ENCODE data around the gene ZSCAN12. TPM values are rescaled to one million over a fixed set of nuclear protein-coding genes. Genes with fewer than 3 reads are reported as not detected.
"Not testable (repeated sequence)": the region's sequence is repeated elsewhere in the genome, so short reads cannot be mapped to it uniquely, and the experiment has no call there.

ZSCAN12 gene
- total and polyA plus RNA-seq, 9 donors: 3.0 to 11.4 (median 7.1) TPM

DNA sequence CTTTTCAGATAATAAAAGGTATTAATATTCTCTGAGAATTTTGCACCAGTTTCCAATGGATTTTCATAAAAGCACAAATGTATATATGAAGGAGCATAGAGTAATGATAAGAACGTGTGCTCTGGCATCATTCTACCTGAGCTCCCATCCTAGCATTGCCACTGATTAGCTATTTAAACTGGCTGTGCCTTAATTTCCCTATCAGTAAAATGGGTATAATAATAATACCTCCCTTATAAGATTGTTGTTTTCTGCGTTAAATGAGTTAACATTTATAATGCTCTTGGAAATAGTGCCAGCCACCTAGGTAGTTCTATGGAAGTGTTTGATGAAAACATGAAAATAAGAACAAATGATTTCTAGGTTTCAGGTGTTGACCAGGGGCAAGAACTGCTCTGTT is 38.6 kb downstream of the ZSCAN12 start:
- no peak overlapping the region for H3K4me3 ChIP-seq
- H3K9me3 ChIP-seq: no peaks in the 10 kb centered on the region
- 89 to 92% (median 91%) methylated on average over 2 of the region's 2 CpGs for WGBS, 3 donors
- intact Hi-C loops (cut with DNase I): no loop called here
- no peak for TF ChIP-seq POLR2A (IDR thresholded peaks at IDR 0.05)
- TF ChIP-seq EP300 (IDR thresholded peaks at IDR 0.05): no peak
- no peak for TF ChIP-seq CTCF (IDR thresholded peaks at IDR 0.05)
- H3K4me1 ChIP-seq (ENCODE audit: insufficient read depth): no peaks in the 10 kb centered on the region
- H3K27ac ChIP-seq: no peak overlapping the region
- H3K36me3 ChIP-seq: no peaks in the 10 kb centered on the region
- no peak for DNase-seq
- H3K27me3 ChIP-seq: no peaks in the 10 kb centered on the region

DNA sequence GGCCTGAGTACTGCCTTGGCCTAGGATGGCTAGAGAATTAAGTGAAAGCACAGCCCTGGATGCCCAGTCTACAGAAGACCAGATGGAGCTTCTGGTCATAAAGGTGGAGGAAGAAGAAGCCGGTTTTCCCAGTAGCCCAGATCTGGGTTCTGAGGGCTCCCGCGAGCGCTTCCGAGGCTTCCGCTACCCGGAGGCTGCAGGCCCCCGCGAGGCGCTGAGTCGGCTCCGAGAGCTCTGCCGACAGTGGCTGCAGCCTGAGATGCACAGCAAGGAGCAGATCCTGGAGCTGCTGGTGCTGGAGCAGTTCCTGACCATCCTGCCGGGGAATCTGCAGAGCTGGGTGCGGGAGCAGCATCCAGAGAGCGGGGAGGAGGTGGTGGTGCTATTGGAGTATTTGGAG is 40.0 kb downstream of the ZSCAN12 start:
- H3K36me3 ChIP-seq; H3K4me1 ChIP-seq (ENCODE audit: insufficient read depth): not testable (repeated sequence)
- intact Hi-C loops (cut with DNase I): loop anchor here (5.0 to 10.0 kb wide), 5 partner anchors 95 to 465 kb away; partner anchors contain the start of genes NKAPL (in 2 of the 4), ZKSCAN4 (in 2 of the 4), ZSCAN26 (in 1 of the 4) and ZSCAN9 (in 1 of the 4)

GRCh38 chr6:28357036-28357435 is 42.5 kb downstream of the ZSCAN12 start:
- H3K36me3 ChIP-seq: no peaks in the 10 kb centered on the region
- H3K4me3 ChIP-seq: no peak overlapping the region
- WGBS, 3 donors: 82 to 88% (median 86%) methylated on average over 6 of the region's 6 CpGs
- H3K4me1 ChIP-seq (ENCODE audit: insufficient read depth): peaks cover 4% of the 10 kb centered on the region
- H3K27ac ChIP-seq: no peak overlapping the region
- intact Hi-C loops (cut with DNase I): loop anchor here (5.0 to 10.0 kb wide), 5 partner anchors 92 to 462 kb away; partner anchors contain the start of genes NKAPL (in 2 of the 4), ZKSCAN4 (in 2 of the 4), ZSCAN26 (in 1 of the 4) and ZSCAN9 (in 1 of the 4)
- no peaks in the 10 kb centered on the region for H3K9me3 ChIP-seq
- DNase-seq: no peak
- TF ChIP-seq EP300 (IDR thresholded peaks at IDR 0.05): no peak
- TF ChIP-seq POLR2A (IDR thresholded peaks at IDR 0.05): no peak
- TF ChIP-seq CTCF (IDR thresholded peaks at IDR 0.05): no peak
- H3K27me3 ChIP-seq: no peaks in the 10 kb centered on the region

More for the DNA sequence above, 40.0 kb downstream of the ZSCAN12 start:
- H3K27me3 ChIP-seq, H3K4me3 ChIP-seq, DNase-seq, H3K9me3 ChIP-seq, H3K27ac ChIP-seq: not testable (repeated sequence)
- WGBS, 3 donors: 94 to 96% (median 95%) methylated on average over 14 to 16 of the region's 16 CpGs

DNA sequence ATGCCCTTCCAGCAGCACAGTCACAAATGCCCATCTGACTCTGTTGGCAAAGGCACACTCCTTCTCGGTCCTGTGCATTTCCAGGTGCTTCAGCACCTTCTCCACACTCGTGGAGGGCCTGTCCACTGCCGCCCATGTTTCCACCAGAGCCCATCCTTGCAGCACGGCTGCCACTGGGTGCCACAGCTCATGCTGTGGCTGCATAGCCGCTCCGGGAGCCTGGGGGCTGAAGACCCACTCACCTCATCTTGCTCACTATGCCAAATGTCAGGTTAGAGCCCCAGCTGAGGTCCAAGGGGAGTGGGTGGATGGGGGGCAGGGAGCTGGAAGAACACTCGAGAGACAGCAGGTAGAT is 42.9 kb downstream of the ZSCAN12 start:
- intact Hi-C loops (cut with DNase I): loop anchor here (5.0 to 10.0 kb wide), 5 partner anchors 92 to 462 kb away; partner anchors contain the start of genes NKAPL (in 2 of the 4), ZKSCAN4 (in 2 of the 4), ZSCAN26 (in 1 of the 4) and ZSCAN9 (in 1 of the 4)
- no peaks in the 10 kb centered on the region for H3K27me3 ChIP-seq
- TF ChIP-seq POLR2A (IDR thresholded peaks at IDR 0.05): no peak
- no peak for TF ChIP-seq CTCF (IDR thresholded peaks at IDR 0.05)
- TF ChIP-seq EP300 (IDR thresholded peaks at IDR 0.05): no peak
- no peaks in the 10 kb centered on the region for H3K36me3 ChIP-seq
- H3K4me3 ChIP-seq: no peak overlapping the region
- H3K27ac ChIP-seq: peak overlapping the region in 1 of 2 donors; percentile 75
- no peaks in the 10 kb centered on the region for H3K9me3 ChIP-seq
- DNase-seq: no peak
- H3K4me1 ChIP-seq (ENCODE audit: insufficient read depth): peaks cover 4% of the 10 kb centered on the region
- WGBS, 3 donors: 67 to 77% (median 71%) methylated on average over 7 of the region's 7 CpGs

Data from ovary (tissue), 9 donors.